Measurements from ENCODE around the gene AUTS2.

AUTS2 gene

GRCh38 chr7:69598487-69599285 is 411 bp downstream of the AUTS2 start:
- DNase-seq (ENCODE audit: insufficient read length, low spot score) (no peak), FAIRE-seq (no peak)
- no peak for TF ChIP-seq TAF1 (IDR thresholded peaks at IDR 0.05; ENCODE audit: low read depth, low read length)
- no peak for TF ChIP-seq SPI1 (IDR thresholded peaks at IDR 0.05; ENCODE audit: low read depth, low read length)
- TF ChIP-seq POLR2AphosphoS5 (IDR thresholded peaks at IDR 0.05; ENCODE audit: low read depth, low read length): no peak
- no peak for TF ChIP-seq PAX5 (IDR thresholded peaks at IDR 0.05; ENCODE audit: insufficient read depth, low read length, severe bottlenecking)
- no peak for TF ChIP-seq POU2F2 (IDR thresholded peaks at IDR 0.05; ENCODE audit: low read depth, low read length)
- TF ChIP-seq POLR2A (IDR thresholded peaks at IDR 0.05; ENCODE audit: low read depth, low read length): no peak

DNA sequence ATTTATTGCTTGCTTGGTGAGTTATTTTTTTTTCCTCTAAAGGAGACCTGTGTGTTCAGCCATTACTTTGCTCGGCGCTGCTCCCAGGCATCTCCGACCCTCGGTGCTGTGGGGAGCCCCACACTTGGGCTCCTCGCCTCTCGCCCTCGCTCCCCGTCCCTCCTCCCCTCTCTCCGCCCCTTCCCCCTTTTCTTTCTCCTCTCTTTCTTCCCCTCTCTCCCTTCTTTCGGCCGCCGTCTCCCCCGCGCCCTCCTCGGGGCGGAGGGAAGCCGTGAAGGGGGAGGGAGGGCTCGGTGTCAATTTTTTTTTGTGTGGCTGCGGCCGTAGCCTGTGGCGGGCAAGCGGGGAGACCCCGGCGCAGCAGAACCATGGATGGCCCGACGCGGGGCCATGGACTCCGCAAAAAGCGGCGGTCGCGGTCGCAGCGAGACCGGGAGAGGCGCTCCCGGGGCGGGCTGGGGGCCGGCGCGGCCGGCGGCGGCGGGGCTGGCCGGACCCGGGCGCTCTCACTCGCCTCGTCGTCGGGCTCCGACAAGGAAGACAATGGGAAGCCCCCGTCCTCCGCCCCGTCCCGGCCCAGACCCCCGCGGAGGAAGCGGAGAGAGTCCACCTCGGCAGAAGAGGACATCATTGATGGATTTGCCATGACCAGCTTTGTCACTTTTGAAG is 1.1 kb downstream of the AUTS2 start:
- no peak for DNase-seq (ENCODE audit: insufficient read length, low spot score)

DNA sequence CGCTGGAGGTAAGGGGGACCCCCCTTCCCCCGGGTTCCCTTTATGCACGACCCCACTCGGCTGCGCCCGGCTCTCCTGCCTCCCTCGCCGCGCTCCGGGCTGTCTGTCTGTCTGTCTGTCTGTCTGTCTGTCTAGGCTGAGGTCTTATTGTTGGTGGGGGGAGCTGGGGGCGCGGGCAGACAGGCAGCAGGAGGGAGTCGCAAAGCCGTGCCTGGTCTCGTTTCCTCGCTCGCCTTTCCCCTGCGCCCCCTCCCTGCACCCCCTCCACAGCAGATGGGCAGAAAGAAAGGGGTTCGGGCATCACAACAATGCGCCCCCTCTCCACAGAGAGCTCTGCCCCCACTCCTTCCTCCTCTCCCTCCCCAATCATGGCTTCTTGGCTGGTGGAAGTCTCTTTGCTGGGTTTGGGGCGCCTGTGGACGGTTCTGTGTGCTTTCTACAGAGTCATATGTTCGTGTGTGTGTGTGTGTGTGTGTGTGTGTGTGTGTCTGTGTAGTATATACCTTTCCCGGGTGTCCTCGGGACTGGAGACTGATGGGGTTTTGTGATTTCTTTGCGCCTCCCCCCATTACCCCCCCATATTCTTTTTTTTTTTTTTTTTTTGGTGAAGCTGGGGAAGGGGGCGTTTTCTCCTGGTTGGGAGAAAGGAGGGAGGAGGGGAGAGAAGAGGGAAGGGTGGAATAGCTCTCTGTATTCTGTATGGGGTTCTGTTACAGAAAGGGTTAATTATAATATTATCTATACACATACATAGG is 1.9 kb downstream of the AUTS2 start:
- FAIRE-seq (no peak), DNase-seq (ENCODE audit: insufficient read length, low spot score) (no peak)
- TF ChIP-seq POLR2AphosphoS5 (IDR thresholded peaks at IDR 0.05; ENCODE audit: low read depth, low read length) (no peak), POU2F2 (IDR thresholded peaks at IDR 0.05; ENCODE audit: low read depth, low read length) (no peak), SPI1 (IDR thresholded peaks at IDR 0.05; ENCODE audit: low read depth, low read length) (no peak), PAX5 (IDR thresholded peaks at IDR 0.05; ENCODE audit: insufficient read depth, low read length, severe bottlenecking) (no peak), POLR2A (IDR thresholded peaks at IDR 0.05; ENCODE audit: low read depth, low read length) (no peak), TAF1 (IDR thresholded peaks at IDR 0.05; ENCODE audit: low read depth, low read length) (no peak)

More for the DNA sequence above, 1.1 kb downstream of the AUTS2 start:
- TF ChIP-seq TAF1 (IDR thresholded peaks at IDR 0.05; ENCODE audit: low read depth, low read length) (no peak), POLR2A (IDR thresholded peaks at IDR 0.05; ENCODE audit: low read depth, low read length) (no peak), POU2F2 (IDR thresholded peaks at IDR 0.05; ENCODE audit: low read depth, low read length) (no peak), PAX5 (IDR thresholded peaks at IDR 0.05; ENCODE audit: insufficient read depth, low read length, severe bottlenecking) (no peak), POLR2AphosphoS5 (IDR thresholded peaks at IDR 0.05; ENCODE audit: low read depth, low read length) (no peak)
- no peak for FAIRE-seq

GRCh38 chr7:69600710-69601519 is 2.6 kb downstream of the AUTS2 start:
- FAIRE-seq (peak; percentile 68), DNase-seq (ENCODE audit: insufficient read length, low spot score) (no peak)
- TF ChIP-seq SPI1 (IDR thresholded peaks at IDR 0.05; ENCODE audit: low read depth, low read length) (no peak), POU2F2 (IDR thresholded peaks at IDR 0.05; ENCODE audit: low read depth, low read length) (no peak), TAF1 (IDR thresholded peaks at IDR 0.05; ENCODE audit: low read depth, low read length) (no peak), POLR2A (IDR thresholded peaks at IDR 0.05; ENCODE audit: low read depth, low read length) (no peak), POLR2AphosphoS5 (IDR thresholded peaks at IDR 0.05; ENCODE audit: low read depth, low read length) (no peak), PAX5 (IDR thresholded peaks at IDR 0.05; ENCODE audit: insufficient read depth, low read length, severe bottlenecking) (no peak)

DNA sequence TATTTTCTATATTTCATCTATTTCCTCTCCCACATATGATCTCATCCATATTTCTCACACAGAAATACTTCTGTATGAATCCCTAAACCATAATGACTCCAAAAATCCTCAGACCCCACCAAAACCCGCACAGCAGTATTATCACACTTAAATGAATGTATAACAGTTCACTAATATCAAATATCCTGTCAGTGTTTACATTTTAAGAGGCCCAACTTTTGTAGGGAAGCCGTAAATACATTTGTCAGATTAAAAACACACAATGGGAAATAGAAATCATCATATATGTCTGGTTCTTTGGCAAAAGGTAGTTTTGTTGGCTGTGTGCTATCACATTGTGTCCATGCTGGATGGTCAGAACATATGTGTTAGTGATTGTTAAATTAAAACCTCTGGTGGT is 4.2 kb downstream of the AUTS2 start:
- FAIRE-seq: peak; percentile 80
- DNase-seq (ENCODE audit: insufficient read length, low spot score): no peak
- no peak for TF ChIP-seq POLR2A (IDR thresholded peaks at IDR 0.05; ENCODE audit: low read depth, low read length)
- TF ChIP-seq SPI1 (IDR thresholded peaks at IDR 0.05; ENCODE audit: low read depth, low read length): no peak
- no peak for TF ChIP-seq PAX5 (IDR thresholded peaks at IDR 0.05; ENCODE audit: insufficient read depth, low read length, severe bottlenecking)
- no peak for TF ChIP-seq POU2F2 (IDR thresholded peaks at IDR 0.05; ENCODE audit: low read depth, low read length)
- no peak for TF ChIP-seq TAF1 (IDR thresholded peaks at IDR 0.05; ENCODE audit: low read depth, low read length)
- no peak for TF ChIP-seq POLR2AphosphoS5 (IDR thresholded peaks at IDR 0.05; ENCODE audit: low read depth, low read length)

GRCh38 chr7:69603351-69603750 is 5.1 kb downstream of the AUTS2 start:
- no peak for TF ChIP-seq SPI1 (IDR thresholded peaks at IDR 0.05; ENCODE audit: low read depth, low read length)
- no peak for TF ChIP-seq POLR2A (IDR thresholded peaks at IDR 0.05; ENCODE audit: low read depth, low read length)
- TF ChIP-seq POLR2AphosphoS5 (IDR thresholded peaks at IDR 0.05; ENCODE audit: low read depth, low read length): no peak
- no peak for TF ChIP-seq POU2F2 (IDR thresholded peaks at IDR 0.05; ENCODE audit: low read depth, low read length)
- no peak for TF ChIP-seq PAX5 (IDR thresholded peaks at IDR 0.05; ENCODE audit: insufficient read depth, low read length, severe bottlenecking)
- no peak for TF ChIP-seq TAF1 (IDR thresholded peaks at IDR 0.05; ENCODE audit: low read depth, low read length)
- no peak for DNase-seq (ENCODE audit: insufficient read length, low spot score)
- FAIRE-seq: peak; percentile 79

GRCh38 chr7:69603937-69604494 is 5.7 kb downstream of the AUTS2 start:
- no peak for TF ChIP-seq POLR2AphosphoS5 (IDR thresholded peaks at IDR 0.05; ENCODE audit: low read depth, low read length)
- TF ChIP-seq PAX5 (IDR thresholded peaks at IDR 0.05; ENCODE audit: insufficient read depth, low read length, severe bottlenecking): no peak
- peak; percentile 79 for TF ChIP-seq SPI1 (IDR thresholded peaks at IDR 0.05; ENCODE audit: low read depth, low read length)
- no peak for TF ChIP-seq TAF1 (IDR thresholded peaks at IDR 0.05; ENCODE audit: low read depth, low read length)
- TF ChIP-seq POLR2A (IDR thresholded peaks at IDR 0.05; ENCODE audit: low read depth, low read length): no peak
- peak; percentile 34; the same call in 1 of the 2 replicates for TF ChIP-seq POU2F2 (IDR thresholded peaks at IDR 0.05; ENCODE audit: low read depth, low read length)
- no peak for DNase-seq (ENCODE audit: insufficient read length, low spot score)
- FAIRE-seq: peak; percentile 72

GRCh38 chr7:69605070-69605469 is 6.8 kb downstream of the AUTS2 start:
- peak; percentile 60 for FAIRE-seq
- TF ChIP-seq SPI1 (IDR thresholded peaks at IDR 0.05; ENCODE audit: low read depth, low read length) (no peak), PAX5 (IDR thresholded peaks at IDR 0.05; ENCODE audit: insufficient read depth, low read length, severe bottlenecking) (no peak), POLR2AphosphoS5 (IDR thresholded peaks at IDR 0.05; ENCODE audit: low read depth, low read length) (no peak), POLR2A (IDR thresholded peaks at IDR 0.05; ENCODE audit: low read depth, low read length) (no peak)

More at GRCh38 chr7:69605070-69605469, 6.8 kb downstream of the AUTS2 start:
- no peak for DNase-seq (ENCODE audit: insufficient read length, low spot score)

Data from GM12891 (cell line).